ENCODE data around the gene CDC42EP4.
"Not testable (repeated sequence)": the region's sequence is repeated elsewhere in the genome, so short reads cannot be mapped to it uniquely, and the experiment has no call there.

Gene CDC42EP4

DNA sequence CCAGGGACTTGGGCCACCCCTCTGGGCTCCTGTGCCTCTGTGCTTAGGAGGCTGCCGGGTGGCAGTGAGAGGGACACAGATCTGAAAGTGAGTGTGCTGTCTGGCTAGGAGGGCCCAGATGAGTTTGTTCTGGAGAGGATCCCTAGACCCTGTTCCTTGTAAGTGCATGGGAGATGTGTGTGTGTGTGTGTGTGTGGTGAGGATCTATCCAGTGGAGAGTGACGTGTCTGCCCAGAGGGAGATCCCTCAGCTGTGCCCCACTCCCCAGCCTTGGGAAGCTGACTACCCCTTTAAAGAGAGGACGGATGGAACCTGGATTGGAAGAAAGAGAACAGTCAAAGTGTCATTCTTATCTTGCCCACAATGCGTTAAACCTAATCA is 25.5 kb upstream of the CDC42EP4 start:
- no peak overlapping the region for H3K27ac Mint-ChIP-seq
- no peak for ATAC-seq
- no peaks in the 10 kb centered on the region for H3K36me3 Mint-ChIP-seq (ENCODE audit: low read depth)
- H3K9me3 Mint-ChIP-seq = no peaks in the 10 kb centered on the region
- no peak overlapping the region for H3K4me3 Mint-ChIP-seq
- no peaks in the 10 kb centered on the region for H3K4me1 Mint-ChIP-seq
- H3K27me3 Mint-ChIP-seq = no peaks in the 10 kb centered on the region
- DNase-seq = no peak

DNA sequence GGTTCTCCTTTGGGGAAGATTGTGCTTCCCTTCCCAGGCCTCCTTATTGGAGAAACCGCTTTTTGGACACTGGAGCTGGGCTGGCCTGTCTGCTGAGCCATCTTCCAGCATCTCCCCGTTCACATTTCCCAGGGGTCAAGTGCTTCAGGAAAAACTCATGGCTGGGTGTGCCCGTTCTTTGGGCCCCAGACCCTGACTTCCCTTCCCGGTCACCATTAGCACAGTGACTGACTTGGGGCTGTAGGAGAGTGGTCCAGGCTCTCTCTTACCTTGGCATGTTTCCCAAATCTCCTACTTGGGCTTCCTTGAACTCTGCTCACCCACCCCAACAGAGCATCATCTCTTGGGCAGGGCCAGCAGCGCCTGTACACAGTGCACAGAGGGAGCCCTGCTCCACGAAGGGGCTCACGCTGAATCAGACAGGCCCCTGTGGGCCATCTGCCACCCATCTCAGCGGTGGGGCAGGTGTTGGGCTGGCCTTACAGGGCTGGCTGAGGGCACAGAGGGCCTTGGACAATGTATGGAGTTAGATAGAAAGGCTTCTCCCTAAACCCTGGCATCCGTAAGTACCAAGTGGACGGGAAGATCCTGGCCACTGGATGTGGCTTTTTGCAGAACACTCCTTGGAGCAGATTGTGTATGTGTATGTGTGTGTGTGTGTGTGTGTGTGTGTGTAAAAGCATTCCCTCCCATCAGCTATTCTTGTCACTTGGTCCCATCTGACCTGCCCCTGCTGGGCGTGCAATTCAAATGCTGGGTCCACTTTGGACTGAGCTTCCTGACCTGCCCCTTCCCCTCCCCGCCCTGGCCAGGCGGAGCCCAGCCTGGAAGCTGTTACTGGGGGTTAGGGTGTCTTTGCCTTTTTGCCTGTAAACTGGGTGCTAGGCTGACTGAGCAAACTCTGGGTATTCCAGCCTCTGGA is 24.9 kb upstream of the CDC42EP4 start:
- DNase-seq (no peak), ATAC-seq (no peak)
- Mint-ChIP-seq H3K4me1 (no peaks in the 10 kb centered on the region), H3K4me3 (no peak overlapping the region), H3K36me3 (ENCODE audit: low read depth) (no peaks in the 10 kb centered on the region), H3K9me3 (no peaks in the 10 kb centered on the region), H3K27me3 (no peaks in the 10 kb centered on the region), H3K27ac (no peak overlapping the region)

DNA sequence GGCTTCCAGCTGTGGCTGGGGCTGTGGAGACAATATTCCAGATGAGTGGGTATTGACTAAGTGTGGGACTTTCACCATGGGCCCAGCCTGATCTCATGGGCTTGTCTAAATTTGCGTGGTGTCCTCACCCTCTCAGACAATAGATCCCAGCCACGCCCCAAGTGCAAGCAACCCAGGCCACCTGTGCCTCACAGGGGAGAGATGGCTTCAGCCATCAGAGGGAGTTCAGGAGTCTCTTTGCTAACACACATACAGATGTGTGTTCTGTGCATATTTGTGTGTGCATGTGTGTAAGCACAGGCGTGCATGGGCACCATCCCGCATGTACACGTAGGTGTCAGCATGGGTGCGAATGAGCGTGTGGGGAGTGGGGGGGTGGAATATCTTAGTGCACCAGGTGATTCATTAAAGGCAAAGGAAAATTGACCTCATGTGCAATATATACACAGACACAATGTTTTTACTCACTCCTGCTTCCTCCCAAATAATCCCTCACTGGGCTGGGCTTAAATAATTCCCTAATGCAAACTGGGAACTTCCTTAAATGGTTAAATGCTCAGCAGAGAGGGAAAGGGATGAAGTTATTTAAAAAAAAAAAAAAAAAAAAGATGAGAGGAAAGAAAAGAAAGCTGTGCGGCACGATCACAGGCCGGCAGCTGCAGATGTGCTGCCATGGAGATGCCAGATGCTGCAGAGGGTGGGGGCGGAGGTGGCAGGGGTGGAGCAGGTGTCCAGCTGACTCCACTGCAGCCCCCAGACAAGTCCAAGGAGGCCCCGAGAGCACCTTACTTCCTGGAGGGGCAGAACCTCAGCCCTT is 24.0 kb upstream of the CDC42EP4 start:
- Mint-ChIP-seq H3K36me3 (ENCODE audit: low read depth) (no peaks in the 10 kb centered on the region), H3K27me3 (no peaks in the 10 kb centered on the region), H3K4me3 (no peak overlapping the region), H3K4me1 (no peaks in the 10 kb centered on the region), H3K9me3 (no peaks in the 10 kb centered on the region), H3K27ac (no peak overlapping the region)
- DNase-seq (no peak), ATAC-seq (no peak)

DNA sequence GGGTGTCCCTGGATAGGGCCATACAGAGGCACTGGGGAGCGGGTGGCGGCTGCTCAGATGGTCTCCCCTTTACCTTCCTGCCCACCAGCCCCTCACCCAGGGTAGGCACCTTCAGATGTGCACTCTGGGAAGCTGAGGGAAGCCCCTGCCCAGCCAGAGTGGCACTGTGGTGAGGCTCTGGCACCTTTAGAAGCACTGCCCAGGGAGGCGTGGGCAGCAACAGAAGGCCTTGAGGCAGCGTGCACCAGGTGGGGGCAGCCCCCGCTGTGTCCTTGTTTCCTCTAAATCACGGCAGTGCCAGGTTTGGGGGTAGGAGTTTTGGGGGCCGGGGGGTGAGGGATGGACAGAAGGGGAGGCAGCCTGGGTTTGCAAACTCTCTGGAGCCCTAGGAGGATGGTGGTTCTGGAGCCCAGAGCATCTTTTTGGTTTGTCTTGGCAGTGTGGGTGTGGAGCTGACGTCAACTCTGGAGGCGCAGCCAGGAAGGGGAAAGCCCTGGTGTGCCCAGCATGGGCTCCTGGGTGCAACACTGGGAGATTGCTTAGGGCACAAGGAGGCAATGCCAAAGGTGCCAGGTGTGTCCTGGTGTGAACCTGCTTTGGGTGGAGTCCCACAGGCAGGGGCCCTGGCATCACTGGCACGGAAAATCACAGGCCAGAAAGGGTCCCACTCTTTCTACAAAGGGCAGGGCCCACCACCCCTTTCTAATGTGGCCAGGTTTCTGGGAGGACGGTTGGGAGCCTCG is 23.1 kb upstream of the CDC42EP4 start:
- Mint-ChIP-seq H3K9me3 (no peaks in the 10 kb centered on the region), H3K4me1 (no peaks in the 10 kb centered on the region), H3K4me3 (no peak overlapping the region), H3K36me3 (ENCODE audit: low read depth) (no peaks in the 10 kb centered on the region), H3K27me3 (no peaks in the 10 kb centered on the region), H3K27ac (no peak overlapping the region)
- ATAC-seq = no peak
- DNase-seq = no peak

DNA sequence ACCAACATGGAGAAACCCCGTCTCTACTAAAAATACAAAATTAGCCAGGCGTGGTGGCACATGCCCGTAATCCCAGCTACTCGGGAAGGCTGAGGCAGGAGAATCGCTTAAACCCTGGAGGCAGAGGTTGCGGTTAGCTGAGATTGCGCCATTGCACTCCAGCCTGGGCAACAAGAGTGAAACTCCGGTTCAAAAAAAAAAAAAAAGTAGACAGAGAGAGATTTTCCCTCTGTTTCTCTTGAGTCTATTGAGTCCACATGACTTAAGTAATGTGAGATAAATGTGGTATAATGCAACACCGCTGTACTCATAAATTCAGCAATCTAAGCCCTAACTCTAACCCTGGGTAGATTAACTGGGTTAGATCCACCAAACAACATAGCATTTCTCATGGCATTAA is 21.6 kb upstream of the CDC42EP4 start:
- ATAC-seq; H3K27ac Mint-ChIP-seq; H3K27me3 Mint-ChIP-seq; H3K4me1 Mint-ChIP-seq; H3K9me3 Mint-ChIP-seq; H3K4me3 Mint-ChIP-seq; DNase-seq; H3K36me3 Mint-ChIP-seq (ENCODE audit: low read depth): not testable (repeated sequence)

DNA sequence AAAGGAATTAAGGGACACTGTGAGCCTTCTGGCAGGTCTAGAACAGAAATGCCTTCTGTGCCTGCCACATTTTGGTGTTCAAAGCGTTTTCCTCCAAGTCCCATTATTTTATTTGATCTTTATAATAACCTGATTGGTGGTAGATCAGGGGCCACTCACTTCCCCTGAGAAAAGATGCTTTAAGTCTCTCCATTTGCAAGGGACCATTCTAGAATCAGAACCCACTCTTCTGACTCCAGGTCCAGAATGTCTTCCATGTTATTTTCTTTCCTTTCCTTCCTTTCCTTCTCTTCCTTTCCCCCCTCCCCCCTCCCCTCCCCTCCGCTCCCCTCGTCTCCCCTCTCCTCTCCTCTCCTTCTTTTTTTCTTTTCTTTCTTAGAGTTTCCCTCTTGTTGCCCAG is 19.3 kb upstream of the CDC42EP4 start:
- H3K27ac Mint-ChIP-seq = no peak overlapping the region
- DNase-seq = no peak

DNA sequence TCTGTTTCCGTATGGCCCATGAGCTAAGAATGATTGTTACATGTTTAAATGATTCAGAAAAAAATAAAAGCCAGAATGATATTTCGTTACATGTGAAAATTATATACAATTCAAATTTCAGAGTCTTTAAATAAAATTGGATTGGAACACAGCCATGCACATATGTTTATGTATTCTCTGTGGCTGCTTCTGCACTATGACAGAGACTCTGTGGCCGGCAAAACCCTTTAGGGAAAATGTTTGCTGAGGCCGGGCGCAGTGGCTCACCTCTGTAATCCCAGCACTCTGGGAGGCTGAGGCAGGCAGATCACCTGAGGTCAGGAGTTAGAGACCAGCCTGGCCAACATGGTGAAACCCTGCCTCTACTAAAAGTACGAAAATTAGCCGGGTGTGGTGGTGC is 15.9 kb upstream of the CDC42EP4 start:
- Mint-ChIP-seq H3K9me3 (no peaks in the 10 kb centered on the region), H3K36me3 (ENCODE audit: low read depth) (no peaks in the 10 kb centered on the region), H3K4me1 (no peaks in the 10 kb centered on the region), H3K27me3 (peaks cover 5% of the 10 kb centered on the region), H3K27ac (no peak overlapping the region), H3K4me3 (no peak overlapping the region)
- DNase-seq (no peak), ATAC-seq (no peak)

More for the DNA sequence above, 19.3 kb upstream of the CDC42EP4 start:
- Mint-ChIP-seq H3K9me3 (no peaks in the 10 kb centered on the region), H3K36me3 (ENCODE audit: low read depth) (no peaks in the 10 kb centered on the region), H3K4me3 (no peak overlapping the region), H3K27me3 (no peaks in the 10 kb centered on the region), H3K4me1 (no peaks in the 10 kb centered on the region)
- no peak for ATAC-seq

DNA sequence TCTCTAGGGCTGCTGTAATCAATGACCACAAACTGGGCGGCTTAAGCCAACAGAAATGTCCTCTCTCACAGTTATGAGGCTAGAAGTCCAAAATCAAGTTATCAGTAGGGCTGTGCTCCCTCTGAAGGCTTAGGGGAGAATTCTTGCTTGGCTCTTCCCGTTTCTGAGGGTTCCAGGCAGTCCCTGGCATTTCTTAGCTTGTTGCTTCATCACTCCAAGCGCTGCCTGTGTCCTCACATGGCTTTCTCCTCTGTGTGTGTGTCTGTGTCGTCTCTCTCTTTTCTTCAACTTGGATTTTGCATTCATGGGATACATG is 13.7 kb upstream of the CDC42EP4 start:
- DNase-seq (no peak), ATAC-seq (no peak)
- Mint-ChIP-seq H3K36me3 (ENCODE audit: low read depth) (no peaks in the 10 kb centered on the region), H3K4me1 (no peaks in the 10 kb centered on the region), H3K27me3 (peaks cover 5% of the 10 kb centered on the region), H3K4me3 (no peak overlapping the region), H3K9me3 (no peaks in the 10 kb centered on the region), H3K27ac (no peak overlapping the region)

DNA sequence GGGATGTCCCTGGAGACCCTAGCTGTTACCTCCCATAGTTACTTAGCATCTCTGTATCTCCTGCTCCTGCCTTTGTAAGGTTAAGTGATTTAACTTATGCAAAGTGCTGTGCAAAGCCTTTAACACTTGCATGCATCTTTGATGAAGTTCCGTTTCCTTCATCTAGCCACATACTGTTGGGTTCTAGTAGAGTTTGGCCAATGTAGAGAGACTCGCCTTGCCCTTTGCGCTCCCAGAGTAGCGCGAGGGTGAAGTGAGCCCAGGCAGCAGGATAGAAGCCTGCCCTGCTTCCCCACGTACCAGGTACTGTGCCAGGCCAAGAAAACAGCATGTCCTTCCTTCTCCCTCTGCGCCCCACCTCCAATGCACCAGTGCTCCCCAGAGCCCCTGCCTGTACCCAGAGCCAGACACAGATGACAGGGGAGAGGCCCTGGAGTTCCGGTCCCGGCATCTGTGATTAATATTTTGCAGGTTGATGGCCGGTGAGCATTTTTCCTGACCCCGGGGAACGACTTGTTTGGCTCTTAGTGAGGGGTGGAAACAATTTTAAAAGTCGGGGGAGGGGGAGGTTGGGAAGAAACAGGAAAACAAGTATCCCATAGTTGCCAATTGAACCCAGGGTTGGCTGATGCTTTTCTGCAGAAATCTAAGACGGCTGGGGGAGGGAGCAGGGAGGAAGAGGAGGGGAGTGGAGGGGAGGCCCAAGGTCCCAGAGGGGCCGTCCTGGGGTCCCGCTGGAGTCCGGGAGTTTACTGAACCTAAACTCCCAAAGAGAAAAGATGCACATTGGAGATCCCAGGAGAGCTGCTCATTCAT is 13.1 kb upstream of the CDC42EP4 start:
- Mint-ChIP-seq H3K4me3 (no peak overlapping the region), H3K4me1 (no peaks in the 10 kb centered on the region), H3K36me3 (ENCODE audit: low read depth) (no peaks in the 10 kb centered on the region), H3K27me3 (peaks cover 5% of the 10 kb centered on the region), H3K9me3 (no peaks in the 10 kb centered on the region), H3K27ac (no peak overlapping the region)
- DNase-seq (no peak), ATAC-seq (no peak)

DNA sequence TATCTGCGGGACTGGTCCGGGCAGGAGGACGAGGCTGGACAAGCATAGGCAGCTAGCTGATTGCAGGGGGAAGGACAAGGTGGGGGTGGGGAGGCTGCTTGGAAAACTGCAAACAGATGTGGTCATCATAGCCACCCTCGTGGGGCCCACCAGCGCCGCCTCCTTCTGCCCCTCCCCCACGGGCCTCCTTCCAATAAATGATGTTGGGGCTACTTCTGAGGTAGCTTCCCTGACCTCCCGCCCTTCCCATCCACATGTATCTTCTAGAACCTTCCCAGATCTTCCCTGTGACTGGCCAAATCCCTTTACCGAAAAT is 12.3 kb upstream of the CDC42EP4 start:
- DNase-seq = no peak
- H3K4me3 Mint-ChIP-seq = no peak overlapping the region
- H3K36me3 Mint-ChIP-seq (ENCODE audit: low read depth) = no peaks in the 10 kb centered on the region
- no peaks in the 10 kb centered on the region for H3K4me1 Mint-ChIP-seq
- peaks cover 5% of the 10 kb centered on the region for H3K27me3 Mint-ChIP-seq
- H3K9me3 Mint-ChIP-seq = no peaks in the 10 kb centered on the region
- H3K27ac Mint-ChIP-seq = no peak overlapping the region
- no peak for ATAC-seq

DNA sequence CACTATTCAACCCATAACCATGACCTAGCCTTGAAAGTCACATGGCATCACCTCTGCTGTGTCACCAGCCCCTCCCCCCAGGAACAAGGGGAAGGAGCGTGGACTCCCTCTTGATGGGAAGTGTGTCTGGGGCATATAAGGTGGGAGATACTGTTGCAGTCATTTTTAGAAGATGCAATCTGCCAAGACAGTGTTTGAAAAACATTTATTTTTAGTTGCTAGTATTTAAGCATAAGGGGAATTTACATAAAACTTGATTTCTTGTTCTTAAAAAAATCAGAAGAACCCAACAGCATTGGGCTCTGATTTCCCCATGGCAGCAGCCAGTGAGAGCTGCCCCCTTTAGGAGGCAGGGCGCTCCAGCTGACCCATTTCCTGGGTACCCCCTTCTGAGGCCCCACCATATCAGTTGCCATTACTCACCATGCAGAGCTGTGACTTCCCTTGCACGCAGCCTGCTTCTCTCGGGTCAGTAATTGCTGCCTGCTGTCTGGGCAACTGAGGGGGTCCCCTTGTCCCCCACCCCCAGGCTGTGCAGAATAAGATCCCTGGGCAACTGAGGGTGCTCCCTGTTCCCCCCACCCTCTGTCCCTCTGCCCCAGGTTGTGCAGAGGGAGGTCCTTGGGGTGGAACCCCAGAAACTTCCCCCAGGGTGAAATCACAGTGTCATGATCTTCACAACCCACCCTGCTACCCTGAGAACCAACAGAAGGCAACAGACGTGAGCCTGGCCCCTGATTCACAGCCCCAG is 11.8 kb upstream of the CDC42EP4 start:
- H3K9me3 Mint-ChIP-seq = no peaks in the 10 kb centered on the region
- H3K27me3 Mint-ChIP-seq = peaks cover 5% of the 10 kb centered on the region
- no peaks in the 10 kb centered on the region for H3K36me3 Mint-ChIP-seq (ENCODE audit: low read depth)
- H3K4me3 Mint-ChIP-seq = no peak overlapping the region
- DNase-seq = no peak
- ATAC-seq = no peak
- no peak overlapping the region for H3K27ac Mint-ChIP-seq
- no peaks in the 10 kb centered on the region for H3K4me1 Mint-ChIP-seq

DNA sequence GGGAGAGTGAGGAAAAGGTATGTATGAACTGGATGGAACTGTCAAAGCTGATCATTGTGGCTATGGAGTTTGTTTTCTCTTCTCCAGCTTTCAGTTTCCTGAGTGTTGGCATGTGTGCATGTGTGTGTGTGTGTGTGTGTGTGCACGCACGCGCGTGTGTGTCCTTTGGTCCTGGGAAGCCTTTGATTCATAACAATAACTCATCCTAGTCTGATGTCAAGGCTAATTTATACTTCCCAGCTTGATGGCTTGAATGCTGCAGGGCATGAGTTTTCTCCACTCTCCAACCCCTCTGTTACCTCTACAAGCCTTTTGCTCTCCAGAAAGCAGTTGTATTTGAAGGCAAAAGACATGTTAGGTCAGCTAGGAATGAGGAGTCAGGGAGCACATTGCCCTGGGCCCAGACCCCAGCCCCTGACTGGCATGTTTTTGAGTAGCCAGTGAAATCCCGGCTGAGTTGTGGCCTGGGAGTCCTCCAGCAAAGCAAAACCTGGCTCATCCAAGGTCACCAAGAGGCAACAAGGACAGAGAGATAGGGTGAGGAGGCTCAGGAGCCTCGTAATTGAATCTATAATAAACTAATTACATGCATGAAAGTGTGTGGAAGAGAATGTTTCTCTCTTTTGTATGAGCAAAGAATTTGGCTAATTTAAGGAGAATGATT is 8.9 kb upstream of the CDC42EP4 start:
- Mint-ChIP-seq H3K27me3 (peaks cover 4% of the 10 kb centered on the region), H3K4me3 (no peak overlapping the region), H3K36me3 (ENCODE audit: low read depth) (no peaks in the 10 kb centered on the region), H3K4me1 (no peaks in the 10 kb centered on the region), H3K9me3 (no peaks in the 10 kb centered on the region), H3K27ac (no peak overlapping the region)
- ATAC-seq (no peak), DNase-seq (no peak)

DNA sequence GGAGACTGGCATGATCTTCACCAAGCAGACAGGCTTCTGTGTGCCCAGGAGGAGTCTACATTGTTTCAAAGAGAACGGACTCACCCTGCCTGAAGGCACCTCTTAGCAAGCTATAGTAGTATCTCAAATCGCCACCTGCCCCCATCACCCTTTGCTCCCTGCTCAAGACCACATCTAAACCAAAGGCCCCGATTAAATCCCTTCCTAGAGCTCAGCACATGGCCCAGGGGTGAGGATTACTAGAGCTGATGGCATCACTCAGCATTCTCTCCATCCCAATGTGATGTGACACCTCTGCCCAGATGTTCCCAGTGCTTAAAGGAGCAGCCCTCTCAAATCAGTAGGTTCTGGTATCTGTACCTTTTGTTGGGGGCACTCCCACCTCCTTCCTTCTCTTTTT is 8.0 kb upstream of the CDC42EP4 start:
- H3K36me3 Mint-ChIP-seq (ENCODE audit: low read depth) = no peaks in the 10 kb centered on the region

More for the DNA sequence above, 8.0 kb upstream of the CDC42EP4 start:
- no peaks in the 10 kb centered on the region for H3K9me3 Mint-ChIP-seq
- no peak for DNase-seq
- H3K27me3 Mint-ChIP-seq = peaks cover 2% of the 10 kb centered on the region
- H3K4me1 Mint-ChIP-seq = no peaks in the 10 kb centered on the region
- H3K4me3 Mint-ChIP-seq = no peak overlapping the region
- ATAC-seq = no peak
- H3K27ac Mint-ChIP-seq = no peak overlapping the region
